Panc1 (cell line): ENCODE measurements around the gene CALCR.

Experiments
- SIN3A ChIP-seq: IDR thresholded peaks from 2 replicates; pipeline ENCODE4 v1.6.1; 2012; ENCODE audit warnings: low read depth, mild to moderate bottlenecking, low read length, moderate library complexity, borderline replicate concordance; ENCODE audit not compliant: insufficient read depth
- TF ChIP-seq, protein P1 (sequence below): fragments of 450-650 bp; IDR thresholded peaks from 2 replicates; pipeline ENCODE4 v1.5.1; 2017; ENCODE audit warnings: mild to moderate bottlenecking

DNA sequence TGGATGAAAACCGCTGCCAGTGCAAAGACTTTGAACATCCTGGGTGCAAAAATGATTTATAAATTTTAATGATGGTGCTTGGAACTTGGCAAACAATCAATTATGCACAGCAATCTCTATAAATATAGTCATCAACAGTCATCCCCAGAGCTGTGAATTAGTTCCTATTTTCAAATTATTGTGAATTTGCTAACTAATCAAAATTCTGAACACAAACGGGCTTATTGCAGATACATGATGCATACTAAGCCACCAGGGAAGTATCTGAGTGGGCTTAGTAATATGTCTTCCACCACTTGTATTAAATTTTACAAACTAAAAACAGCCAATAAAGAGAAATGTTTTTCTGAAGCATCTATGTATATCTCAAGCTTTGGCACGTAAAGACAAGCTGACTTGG is 165.2 kb downstream of the CALCR start:
- TF ChIP-seq, protein P1, sequence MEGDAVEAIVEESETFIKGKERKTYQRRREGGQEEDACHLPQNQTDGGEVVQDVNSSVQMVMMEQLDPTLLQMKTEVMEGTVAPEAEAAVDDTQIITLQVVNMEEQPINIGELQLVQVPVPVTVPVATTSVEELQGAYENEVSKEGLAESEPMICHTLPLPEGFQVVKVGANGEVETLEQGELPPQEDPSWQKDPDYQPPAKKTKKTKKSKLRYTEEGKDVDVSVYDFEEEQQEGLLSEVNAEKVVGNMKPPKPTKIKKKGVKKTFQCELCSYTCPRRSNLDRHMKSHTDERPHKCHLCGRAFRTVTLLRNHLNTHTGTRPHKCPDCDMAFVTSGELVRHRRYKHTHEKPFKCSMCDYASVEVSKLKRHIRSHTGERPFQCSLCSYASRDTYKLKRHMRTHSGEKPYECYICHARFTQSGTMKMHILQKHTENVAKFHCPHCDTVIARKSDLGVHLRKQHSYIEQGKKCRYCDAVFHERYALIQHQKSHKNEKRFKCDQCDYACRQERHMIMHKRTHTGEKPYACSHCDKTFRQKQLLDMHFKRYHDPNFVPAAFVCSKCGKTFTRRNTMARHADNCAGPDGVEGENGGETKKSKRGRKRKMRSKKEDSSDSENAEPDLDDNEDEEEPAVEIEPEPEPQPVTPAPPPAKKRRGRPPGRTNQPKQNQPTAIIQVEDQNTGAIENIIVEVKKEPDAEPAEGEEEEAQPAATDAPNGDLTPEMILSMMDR, result no peak
- no peak for TF ChIP-seq SIN3A
